Mesothelial cell of epicardium (in vitro differentiated cells): ENCODE measurements around the gene TSSK6. TPM values are rescaled to one million over a fixed set of nuclear protein-coding genes. Genes with fewer than 3 reads are reported as not detected.

ENCODE experiments used
- DNase-seq, 2 experiments: peaks; one replicate each; pipeline ENCODE4 v3.0.0; 2021; ENCODE audit warnings: low spot score in 2 of 2; ENCODE audit not compliant: unreplicated experiment in 2 of 2
- H3K27ac Mint-ChIP-seq: 2 replicates; pipeline ENCODE4 v1.8.0; 2021; ENCODE audit warnings: mixed read lengths
- H3K27me3 Mint-ChIP-seq: 2 replicates; pipeline ENCODE4 v1.8.0; 2021; ENCODE audit warnings: low read depth, mixed read lengths
- H3K36me3 Mint-ChIP-seq: 2 replicates; pipeline ENCODE4 v1.8.0; 2021; ENCODE audit warnings: mixed read lengths
- H3K4me1 Mint-ChIP-seq: 2 replicates; pipeline ENCODE4 v1.8.0; 2021; ENCODE audit warnings: mixed read lengths
- H3K4me3 Mint-ChIP-seq: 2 replicates; pipeline ENCODE4 v1.8.0; 2021; ENCODE audit warnings: mild to moderate bottlenecking, moderate library complexity, mixed read lengths
- H3K9me3 Mint-ChIP-seq: 2 replicates; pipeline ENCODE4 v1.8.0; 2021; ENCODE audit warnings: mixed read lengths
- total RNA-seq: library from RNA; stranded (reverse); gene quantifications from 3 replicates; pipeline ENCODE4 v1.2.1, GENCODE V29; 2021
- TF ChIP-seq, protein P1 (sequence below): fragments of 200-600 bp; sonication (generic); IDR thresholded peaks from one replicate; pipeline ENCODE4 v1.5.0; 2021; ENCODE audit warnings: antibody characterized with exemption; ENCODE audit not compliant: unreplicated experiment

The TSSK6 gene
- total RNA-seq, 1 donor from 2014 or later, result 2.1 TPM

DNA sequence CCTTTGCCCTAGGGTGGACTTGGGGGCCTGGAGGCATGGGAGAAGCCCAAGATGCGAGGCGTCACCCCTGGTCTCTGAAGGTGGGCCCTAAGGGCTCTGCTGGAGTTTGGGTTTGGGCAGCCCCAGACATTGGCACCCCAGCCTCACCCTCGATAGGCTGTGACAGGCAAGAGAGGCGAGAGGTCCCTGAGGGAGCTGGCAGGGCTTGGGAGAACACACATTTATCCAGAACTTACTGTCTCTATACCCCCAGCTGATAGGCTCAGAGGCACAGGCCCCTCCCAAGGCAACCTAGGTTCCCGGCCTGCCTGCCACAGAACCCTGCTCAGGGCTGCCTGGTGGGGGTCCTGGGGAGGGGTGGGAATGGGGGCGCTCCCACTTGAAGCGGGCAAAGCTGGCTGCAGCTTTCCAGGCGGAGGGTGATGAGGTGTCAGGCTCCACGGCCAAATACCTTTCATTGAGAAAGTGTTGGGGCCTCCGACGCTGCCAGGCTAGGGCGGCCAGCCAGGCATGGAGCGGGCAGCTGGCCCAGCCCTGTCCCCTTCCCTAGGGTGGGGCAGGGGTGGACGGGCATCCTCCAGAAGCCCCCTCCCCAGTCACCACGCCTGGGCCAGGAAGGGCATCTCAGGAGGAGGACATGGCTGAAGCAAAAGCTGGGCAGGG is 32.5 kb upstream of the TSSK6 start:
- DNase-seq, result no peak
- TF ChIP-seq, protein P1, sequence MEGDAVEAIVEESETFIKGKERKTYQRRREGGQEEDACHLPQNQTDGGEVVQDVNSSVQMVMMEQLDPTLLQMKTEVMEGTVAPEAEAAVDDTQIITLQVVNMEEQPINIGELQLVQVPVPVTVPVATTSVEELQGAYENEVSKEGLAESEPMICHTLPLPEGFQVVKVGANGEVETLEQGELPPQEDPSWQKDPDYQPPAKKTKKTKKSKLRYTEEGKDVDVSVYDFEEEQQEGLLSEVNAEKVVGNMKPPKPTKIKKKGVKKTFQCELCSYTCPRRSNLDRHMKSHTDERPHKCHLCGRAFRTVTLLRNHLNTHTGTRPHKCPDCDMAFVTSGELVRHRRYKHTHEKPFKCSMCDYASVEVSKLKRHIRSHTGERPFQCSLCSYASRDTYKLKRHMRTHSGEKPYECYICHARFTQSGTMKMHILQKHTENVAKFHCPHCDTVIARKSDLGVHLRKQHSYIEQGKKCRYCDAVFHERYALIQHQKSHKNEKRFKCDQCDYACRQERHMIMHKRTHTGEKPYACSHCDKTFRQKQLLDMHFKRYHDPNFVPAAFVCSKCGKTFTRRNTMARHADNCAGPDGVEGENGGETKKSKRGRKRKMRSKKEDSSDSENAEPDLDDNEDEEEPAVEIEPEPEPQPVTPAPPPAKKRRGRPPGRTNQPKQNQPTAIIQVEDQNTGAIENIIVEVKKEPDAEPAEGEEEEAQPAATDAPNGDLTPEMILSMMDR, result no peak
- Mint-ChIP-seq H3K27me3 (no peaks in the 10 kb centered on the region), H3K4me1 (peaks cover 20% of the 10 kb centered on the region), H3K4me3 (no peak overlapping the region), H3K9me3 (no peaks in the 10 kb centered on the region), H3K36me3 (no peaks in the 10 kb centered on the region), H3K27ac (no peak overlapping the region)

DNA sequence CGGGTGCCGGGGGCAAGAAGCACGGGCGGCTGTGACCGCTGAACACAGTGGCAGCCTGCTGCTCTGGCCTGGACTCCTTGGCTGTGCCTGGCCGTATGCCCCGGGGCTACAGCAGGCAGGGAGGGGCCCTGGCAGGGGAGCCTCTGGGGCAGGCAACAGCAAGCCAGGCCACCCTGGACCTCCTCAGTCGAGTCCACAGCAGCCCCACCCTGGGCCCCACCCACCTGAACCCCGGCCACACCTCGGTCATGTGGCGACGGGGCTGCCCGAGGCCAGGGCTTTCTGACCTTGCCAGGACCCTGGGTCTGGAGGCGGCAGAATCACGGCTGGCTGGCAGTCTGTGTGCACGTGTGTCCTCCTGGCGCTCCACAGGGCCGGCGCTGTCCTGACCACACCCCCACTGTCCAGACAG is 31.4 kb upstream of the TSSK6 start:
- no peak overlapping the region for H3K27ac Mint-ChIP-seq
- TF ChIP-seq, protein P1, result no peak
- H3K27me3 Mint-ChIP-seq, result no peaks in the 10 kb centered on the region
- H3K4me3 Mint-ChIP-seq, result no peak overlapping the region
- no peaks in the 10 kb centered on the region for H3K9me3 Mint-ChIP-seq
- peaks cover 24% of the 10 kb centered on the region for H3K4me1 Mint-ChIP-seq
- DNase-seq, result no peak
- H3K36me3 Mint-ChIP-seq, result no peaks in the 10 kb centered on the region

GRCh38 chr19:19545707-19546106 is 30.4 kb upstream of the TSSK6 start:
- H3K27ac Mint-ChIP-seq, result no peak overlapping the region
- H3K4me1 Mint-ChIP-seq, result peaks cover 21% of the 10 kb centered on the region
- TF ChIP-seq, protein P1, result no peak
- H3K4me3 Mint-ChIP-seq, result no peak overlapping the region
- no peaks in the 10 kb centered on the region for H3K9me3 Mint-ChIP-seq
- no peak for DNase-seq
- no peaks in the 10 kb centered on the region for H3K36me3 Mint-ChIP-seq
- no peaks in the 10 kb centered on the region for H3K27me3 Mint-ChIP-seq

GRCh38 chr19:19544954-19545591 is 29.7 kb upstream of the TSSK6 start:
- no peaks in the 10 kb centered on the region for H3K36me3 Mint-ChIP-seq
- peaks cover 16% of the 10 kb centered on the region for H3K4me1 Mint-ChIP-seq
- no peak for DNase-seq
- no peaks in the 10 kb centered on the region for H3K9me3 Mint-ChIP-seq
- no peak overlapping the region for H3K4me3 Mint-ChIP-seq
- H3K27ac Mint-ChIP-seq, result no peak overlapping the region
- TF ChIP-seq, protein P1, result no peak
- H3K27me3 Mint-ChIP-seq, result no peaks in the 10 kb centered on the region

GRCh38 chr19:19544257-19544953 is 29.1 kb upstream of the TSSK6 start:
- TF ChIP-seq, protein P1, result no peak
- H3K4me1 Mint-ChIP-seq, result peaks cover 12% of the 10 kb centered on the region
- H3K4me3 Mint-ChIP-seq, result no peak overlapping the region
- no peak overlapping the region for H3K27ac Mint-ChIP-seq
- H3K9me3 Mint-ChIP-seq, result no peaks in the 10 kb centered on the region
- no peaks in the 10 kb centered on the region for H3K36me3 Mint-ChIP-seq
- no peaks in the 10 kb centered on the region for H3K27me3 Mint-ChIP-seq
- no peak for DNase-seq
